Left cardiac atrium (tissue), 4 donors: ENCODE data around the gene HEBP1. TPM values are rescaled to one million over a fixed set of nuclear protein-coding genes. Genes with fewer than 3 reads are reported as not detected.

Experiments
- ATAC-seq, 2 donors: fragments of 200-7000 bp; cut with Tn5 transposase; one replicate each; pipeline ENCODE4 v1.9.1; 2020; ENCODE audit warnings: mild to moderate bottlenecking in 2 of 2, moderate library complexity in 2 of 2
- DNase-seq: peaks from one replicate; pipeline ENCODE4 v3.0.0-alpha.2; 2020
- intact Hi-C, 2 donors: fragments of 100-400 bp; cut with DNase I; formaldehyde crosslinking; loops; one replicate each; pipeline versions ENCODE4 v1.14.1 to v1.15.1; 2022 to 2023
- total RNA-seq, 2 donors: library from RNA; stranded (reverse); fragmentation: NEBNext Ultra II Directional; extraction: Animal tissue kit (Norgen Biotek cat#: 25700); gene quantifications; one replicate each; pipeline ENCODE4 v1.2.1, GENCODE V29; 2021
- donor health status: DM: no; HTN: yes; CAD: no.
- donor health status: DM: no; HTN: yes; CAD: no; lungs with severe emphysema.
- donor health status: DM: yes; HTN: yes; CAD: no.
- donor health status: Dilated cardiomyopathy.

Gene HEBP1
- total RNA-seq, 2 donors from 2014 or later, result 57.5 to 65.1 TPM

DNA sequence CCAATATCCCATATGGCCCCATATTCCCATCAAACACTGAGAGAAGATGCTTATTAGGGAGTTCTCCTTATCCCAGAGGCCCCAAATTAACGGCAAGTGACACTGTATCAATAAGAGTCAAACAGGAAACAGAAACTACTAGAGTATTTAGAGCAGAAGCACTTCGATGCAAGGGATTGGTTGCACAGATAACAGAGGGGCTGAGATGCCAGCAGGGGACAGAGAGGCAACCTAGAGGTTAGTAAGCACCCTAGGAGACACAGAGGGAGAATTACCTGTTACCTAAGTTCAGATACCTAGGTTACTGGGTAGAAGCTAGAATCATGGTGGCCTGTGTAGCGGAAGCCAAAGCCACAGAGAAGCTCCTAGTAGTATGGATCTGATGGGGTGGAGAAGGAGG is 2.9 kb downstream of the HEBP1 start:
- ATAC-seq (no peak), DNase-seq (no peak)
- intact Hi-C loops, result no loop called here

DNA sequence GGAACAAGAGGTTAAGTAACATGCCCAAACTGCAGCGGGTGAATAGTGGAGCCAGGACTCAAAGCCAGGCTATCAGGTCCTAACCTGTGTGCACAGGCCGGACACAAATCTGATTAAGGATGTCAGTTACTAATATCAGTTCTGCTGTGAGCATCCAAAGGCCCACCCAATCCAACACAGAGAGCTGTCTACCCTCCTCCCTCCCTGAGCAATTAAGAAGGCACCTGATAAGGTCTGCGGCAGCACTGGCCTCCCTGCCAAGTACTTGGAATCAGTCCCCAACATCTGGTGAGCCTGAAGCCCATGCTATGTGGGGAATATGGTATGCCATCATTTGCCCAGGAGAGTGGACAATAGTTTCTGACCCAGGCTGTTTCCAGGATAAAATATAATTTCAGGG is 3.9 kb downstream of the HEBP1 start:
- intact Hi-C loops, result no loop called here
- DNase-seq (no peak), ATAC-seq (no peak)

DNA sequence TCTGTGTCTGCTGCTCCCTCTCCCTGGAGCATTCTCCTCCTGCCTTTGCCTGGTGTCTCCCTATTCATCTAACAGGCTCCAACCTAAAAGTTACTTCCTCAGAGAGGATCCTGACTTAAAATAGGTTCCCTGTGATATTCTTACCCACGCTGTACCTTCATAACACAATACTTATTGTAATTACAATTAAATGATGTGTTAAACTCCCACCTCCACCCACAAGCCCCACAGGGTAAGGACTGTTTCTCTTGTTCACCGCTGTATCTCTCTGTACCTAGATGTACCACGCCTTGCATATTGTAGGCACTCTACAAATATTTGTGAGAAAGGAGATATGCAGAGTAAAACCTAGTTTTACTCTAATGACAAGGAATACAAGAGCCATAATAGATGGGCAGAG is 5.0 kb downstream of the HEBP1 start:
- DNase-seq (no peak), ATAC-seq (no peak)
- intact Hi-C loops, result no loop called here

DNA sequence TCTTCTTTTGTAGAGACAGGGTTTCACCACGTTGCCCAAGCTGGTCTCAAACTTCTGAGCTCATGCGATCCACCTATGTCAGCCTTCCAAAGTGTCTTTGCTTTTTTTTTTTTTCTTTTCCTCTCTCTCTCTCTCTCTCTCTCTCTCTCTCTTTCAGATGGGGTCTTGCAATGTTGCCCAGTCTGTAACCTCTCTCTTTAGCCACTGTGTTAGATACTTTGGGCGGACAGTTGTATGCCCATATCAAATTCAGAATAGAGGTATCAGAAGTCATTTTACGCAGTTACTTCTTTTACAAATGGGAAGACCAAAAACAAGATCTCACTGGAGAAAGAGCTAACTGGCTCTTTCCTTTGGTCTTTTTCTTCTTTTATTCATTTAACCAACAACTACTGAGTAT is 6.7 kb downstream of the HEBP1 start:
- ATAC-seq (no peak), DNase-seq (no peak)
- intact Hi-C loops, result no loop called here

DNA sequence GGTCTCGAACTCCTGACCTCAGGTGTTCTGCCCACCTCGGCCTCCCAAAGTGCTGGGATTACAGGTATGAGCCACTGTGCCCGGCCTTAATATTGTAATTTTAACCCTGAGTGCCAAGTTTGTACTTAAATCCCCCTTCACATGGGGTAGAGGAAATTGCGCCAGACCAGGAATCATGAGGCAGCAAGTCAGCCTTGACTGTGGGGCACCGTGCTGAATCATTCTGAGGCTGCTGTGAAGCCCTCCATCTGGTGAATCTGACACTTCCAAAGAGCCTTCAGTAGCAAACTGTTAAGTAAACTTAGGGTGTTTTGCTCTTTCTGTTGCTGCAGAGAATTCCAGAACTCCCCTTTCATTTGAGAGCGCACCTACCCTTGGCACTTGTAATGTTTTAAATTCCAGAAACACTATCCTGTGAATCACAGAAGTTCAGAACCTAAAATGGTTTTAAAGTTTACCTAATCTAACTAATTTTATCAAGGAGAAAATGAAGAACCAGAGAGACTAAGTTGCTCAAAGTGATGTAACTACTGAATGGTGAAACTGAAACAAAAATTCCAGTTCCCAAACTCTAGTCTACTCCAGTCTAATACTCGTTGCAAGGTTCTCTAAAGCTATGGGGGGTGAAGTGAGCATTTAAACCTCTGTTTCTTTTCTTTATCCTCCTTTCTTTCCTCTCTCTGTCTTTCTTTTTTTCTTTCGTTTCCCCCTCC is 7.5 kb downstream of the HEBP1 start:
- peak; percentile 72 to 83 for ATAC-seq
- DNase-seq, result peak; percentile 48
- intact Hi-C loops, result no loop called here

DNA sequence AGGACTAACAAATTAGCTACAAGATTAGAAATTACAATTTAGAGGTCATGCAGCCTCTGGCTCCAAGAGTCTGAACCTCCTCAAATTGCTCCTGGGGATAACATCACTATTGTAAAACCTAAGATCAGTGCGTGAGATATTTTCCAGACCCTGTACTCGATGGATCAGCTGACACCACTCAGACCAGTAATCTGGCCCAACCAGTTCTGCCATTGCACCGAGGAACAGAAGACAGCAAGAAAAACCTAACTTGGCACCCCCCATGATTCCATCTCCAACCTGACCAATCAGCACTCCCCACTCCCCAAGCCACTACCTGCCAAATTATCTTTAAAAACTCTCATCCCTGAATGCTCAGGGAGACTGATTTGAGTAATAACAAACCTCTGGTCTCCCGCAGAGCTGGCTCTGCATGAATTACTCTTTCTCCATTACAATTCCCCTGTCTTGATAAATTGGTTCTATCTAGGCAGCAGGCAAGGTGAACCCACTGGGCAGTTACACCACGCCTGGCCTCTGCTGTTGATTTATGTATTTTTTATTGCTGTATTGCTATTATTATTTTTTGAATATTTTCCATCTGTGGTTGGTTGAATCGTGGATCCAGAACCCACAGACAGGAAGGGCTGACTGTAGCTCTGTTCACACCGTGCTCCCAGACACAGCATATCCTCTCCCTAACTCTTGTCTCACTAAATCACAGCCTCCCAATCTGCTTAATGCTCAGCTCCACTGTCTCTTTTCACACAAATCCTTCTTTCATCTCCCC is 9.2 kb downstream of the HEBP1 start:
- no peak for DNase-seq
- ATAC-seq, result no peak
- intact Hi-C loops, result no loop called here

DNA sequence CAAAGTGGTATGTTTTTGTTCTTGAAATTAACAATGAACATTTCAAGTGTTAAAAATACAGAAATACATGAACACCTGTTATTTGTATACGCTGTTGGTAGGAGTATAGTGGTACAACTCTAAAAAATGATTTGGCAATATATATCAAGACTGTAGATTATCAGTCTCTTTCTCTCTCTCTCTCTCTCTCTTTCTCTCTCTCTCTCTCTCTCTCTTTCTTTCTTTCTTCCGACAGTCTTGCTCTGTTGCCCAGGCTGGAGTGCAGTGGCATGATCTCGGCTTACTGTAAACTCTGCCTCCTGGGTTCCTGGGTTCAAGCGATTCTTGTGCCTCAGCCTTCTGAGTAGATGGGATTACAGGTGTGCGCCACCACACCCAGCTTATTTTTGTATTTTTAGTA is 12.6 kb downstream of the HEBP1 start:
- intact Hi-C loops, result no loop called here
- ATAC-seq, result no peak
- no peak for DNase-seq

DNA sequence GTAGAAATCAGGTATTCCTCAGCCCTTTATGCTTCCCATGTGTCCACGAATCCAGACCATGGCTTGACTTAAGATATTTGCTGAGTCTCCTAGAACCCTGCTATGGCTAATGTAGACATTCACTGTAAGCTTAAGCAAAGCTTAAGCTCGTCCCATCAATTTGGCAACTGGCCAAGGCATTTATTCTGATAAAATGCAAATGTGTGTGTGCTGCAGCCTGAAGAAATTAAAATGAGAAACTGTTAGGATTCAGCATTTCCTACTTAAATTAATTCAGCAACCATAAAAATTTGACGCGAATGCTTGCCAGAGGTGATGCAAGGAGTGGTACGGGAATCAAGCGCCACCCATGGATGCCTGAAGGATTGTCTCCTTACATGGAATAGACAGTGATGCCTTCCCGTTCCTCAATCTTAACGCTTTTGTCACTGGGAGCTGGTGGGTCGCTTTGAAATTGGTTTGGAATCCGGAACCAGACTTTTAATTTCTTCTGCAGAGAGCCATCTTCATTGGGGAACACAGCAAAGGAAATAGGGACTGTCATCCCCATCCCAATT is 13.2 kb downstream of the HEBP1 start:
- intact Hi-C loops, result no loop called here
- no peak for DNase-seq
- ATAC-seq, result no peak

DNA sequence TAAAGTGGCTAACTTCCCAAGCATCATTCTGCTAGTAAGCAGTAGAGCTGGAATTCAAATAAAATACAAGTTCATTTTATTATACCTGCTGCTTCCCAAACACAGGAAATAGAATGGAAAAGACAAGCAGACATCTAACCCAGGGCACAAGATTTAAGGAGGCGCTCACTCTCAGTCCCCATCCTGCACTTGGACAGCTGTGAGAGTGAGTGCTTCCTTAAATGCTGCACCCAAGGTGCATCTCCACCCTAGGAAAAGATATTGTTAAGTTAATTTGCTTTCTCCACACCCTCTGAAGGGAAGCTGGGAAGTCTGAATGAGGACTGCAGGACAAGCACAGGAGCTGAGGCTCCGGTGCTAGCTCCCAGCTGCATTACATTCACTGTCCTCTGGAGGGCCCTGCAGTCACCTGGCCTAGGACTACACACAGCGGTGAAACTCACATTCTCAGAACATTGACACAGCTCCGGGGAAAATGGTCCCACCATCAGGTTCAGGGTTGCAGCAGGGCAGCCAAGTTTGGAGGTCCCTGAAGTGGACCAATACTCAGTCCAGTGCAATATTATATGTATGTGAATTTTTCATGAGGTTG is 14.2 kb downstream of the HEBP1 start:
- DNase-seq (no peak), ATAC-seq (peak in 1 of 2 donors; percentile 50)
- intact Hi-C loops, result no loop called here

DNA sequence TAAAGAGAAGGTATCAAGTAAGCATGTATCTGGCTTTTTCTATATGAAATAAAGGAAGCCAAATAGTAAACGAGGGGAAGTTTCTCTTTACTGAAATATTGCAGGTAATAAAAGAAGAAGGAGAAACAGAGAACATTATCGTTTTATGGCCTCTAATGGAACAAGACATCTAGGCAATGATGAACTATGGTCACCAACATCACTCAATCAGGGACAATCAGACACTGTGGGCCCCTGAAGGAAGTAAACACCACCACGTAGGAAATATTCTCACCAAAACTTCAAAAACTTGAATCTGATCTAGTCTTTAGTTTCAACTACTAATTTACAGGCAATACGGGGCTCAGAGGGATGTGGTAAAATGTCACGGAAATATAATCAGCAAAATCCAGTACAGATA is 15.9 kb downstream of the HEBP1 start:
- intact Hi-C loops, result loop anchor here in 1 of 2 donors (5.0 kb wide), 2 partner anchors 67 to 147 kb away; no protein-coding TSS in a partner anchor
- no peak for ATAC-seq
- DNase-seq, result no peak

DNA sequence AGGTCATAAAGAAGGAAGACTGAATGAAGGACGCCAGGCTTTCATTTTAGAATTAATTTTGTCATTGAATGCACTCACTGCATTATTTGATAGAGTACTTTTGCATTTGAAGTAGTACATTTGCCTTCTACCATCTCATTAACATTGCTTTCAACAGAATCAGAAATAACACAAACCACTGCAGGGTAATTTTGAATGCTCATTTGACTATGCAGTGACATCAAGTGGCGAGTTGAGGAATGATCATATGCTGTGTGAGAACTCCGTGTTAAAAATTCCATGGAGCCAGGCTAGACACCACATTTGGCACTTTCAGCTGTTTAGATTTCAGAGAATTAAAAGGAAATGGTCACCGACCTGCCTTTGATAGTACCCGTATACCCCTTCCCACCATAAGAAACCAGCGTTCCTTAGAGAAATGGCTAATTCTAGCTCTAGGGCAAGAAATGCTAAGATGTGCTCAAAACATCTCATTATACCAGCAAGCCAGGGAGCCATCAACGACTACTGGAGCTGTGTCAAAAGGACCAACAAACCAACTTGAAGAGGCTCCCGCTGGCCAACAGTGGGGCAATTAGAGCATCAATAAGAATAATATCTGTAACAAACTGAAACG is 16.5 kb downstream of the HEBP1 start:
- intact Hi-C loops, result loop anchor here in 1 of 2 donors (5.0 kb wide), 2 partner anchors 66 to 146 kb away; no protein-coding TSS in a partner anchor
- DNase-seq, result no peak
- ATAC-seq, result peak; percentile 41 to 70

DNA sequence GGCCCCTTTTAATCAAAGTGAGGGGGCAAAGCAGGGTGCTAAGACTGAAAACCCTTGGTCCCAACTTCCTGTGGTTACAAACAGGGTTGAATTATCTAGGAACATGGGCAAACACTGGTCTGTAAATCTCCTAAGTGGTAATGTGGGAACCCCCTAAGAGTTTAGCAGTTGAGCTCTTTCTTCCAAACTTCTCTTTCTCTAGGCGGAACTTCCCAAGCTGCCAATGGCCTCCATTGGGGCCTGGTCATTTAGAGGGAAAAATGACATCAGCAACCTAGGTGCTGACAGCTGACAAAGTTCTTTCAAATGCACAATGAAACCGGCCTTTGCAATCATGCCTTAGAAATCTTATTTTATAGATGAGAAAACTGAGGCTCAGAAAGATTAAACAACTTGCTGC is 17.7 kb downstream of the HEBP1 start:
- intact Hi-C loops, result loop anchor here in 1 of 2 donors (5.0 kb wide), 2 partner anchors 65 to 145 kb away; no protein-coding TSS in a partner anchor
- DNase-seq, result no peak
- no peak for ATAC-seq

DNA sequence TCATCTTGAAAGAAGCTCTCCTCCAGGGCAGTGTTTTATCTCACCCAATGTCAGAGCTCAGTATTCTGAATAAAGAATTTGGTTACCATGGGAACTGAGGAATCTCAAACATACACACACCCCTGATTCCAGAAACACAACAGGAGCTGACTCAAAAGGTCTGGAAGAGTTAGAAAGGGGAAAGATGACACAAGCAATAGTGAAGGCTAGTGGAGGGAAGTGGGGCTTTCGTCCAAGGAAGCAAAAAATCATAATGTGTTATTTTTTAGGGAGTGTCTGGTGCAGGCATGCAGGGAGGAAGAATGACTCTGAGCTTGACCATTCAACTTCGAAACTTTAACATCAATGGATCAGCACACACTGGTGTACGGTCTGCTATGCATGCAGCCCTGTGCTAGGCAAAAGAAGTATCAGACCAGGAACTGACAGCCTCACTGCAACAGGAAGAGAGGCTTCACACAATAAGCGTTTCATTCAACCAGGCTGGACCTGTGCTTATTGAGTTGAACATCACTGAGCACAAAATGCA is 20.3 kb downstream of the HEBP1 start:
- peak; percentile 43 for DNase-seq
- peak; percentile 49 to 88 for ATAC-seq
- intact Hi-C loops, result loop anchor here (5.0 kb wide), 2 partner anchors 62 to 142 kb away; no protein-coding TSS in a partner anchor

DNA sequence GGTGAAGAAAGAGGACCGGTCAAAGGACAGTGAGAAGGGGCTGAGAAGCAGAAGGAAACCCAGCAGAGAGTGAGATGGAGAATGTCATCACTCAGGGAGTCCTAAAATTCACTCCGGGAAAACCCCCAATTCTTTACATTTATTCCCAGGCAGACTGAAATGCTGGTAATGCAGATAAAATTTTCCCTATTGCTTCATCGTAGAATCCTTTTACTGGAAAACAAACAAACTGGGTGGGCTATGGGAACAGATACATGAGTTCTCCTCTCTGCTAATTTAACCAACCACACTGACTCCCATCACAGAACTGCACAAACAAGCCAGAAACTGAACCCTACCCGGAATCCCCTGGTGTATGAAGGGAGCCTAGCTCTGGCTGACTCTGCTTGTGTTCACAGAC is 20.9 kb downstream of the HEBP1 start:
- peak in 1 of 2 donors; percentile 16 for ATAC-seq
- intact Hi-C loops, result loop anchor here in 1 of 2 donors (5.0 kb wide), 1 partner anchor 62 kb away; no protein-coding TSS in a partner anchor

DNA sequence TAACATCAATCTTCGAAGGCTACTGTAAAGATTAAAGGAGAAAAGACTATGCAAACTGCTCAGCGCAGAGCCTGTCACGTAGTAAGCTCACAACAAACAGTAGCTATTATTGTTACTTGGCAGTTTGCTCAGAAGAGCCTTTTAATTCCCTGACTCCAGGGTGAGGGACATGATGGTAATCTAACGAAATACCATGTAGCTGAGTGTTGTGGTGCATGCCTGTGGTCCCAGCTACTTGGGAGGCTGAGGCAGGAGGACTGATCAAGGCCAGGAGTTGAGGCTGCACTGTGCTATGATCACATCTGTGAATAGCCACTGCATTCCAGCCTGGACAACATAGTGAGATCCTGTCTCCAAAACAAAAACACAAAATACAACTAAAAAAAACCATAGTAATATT is 22.8 kb downstream of the HEBP1 start:
- no peak for DNase-seq
- intact Hi-C loops, result loop anchor here in 1 of 2 donors (5.0 kb wide), 1 partner anchor 60 kb away; no protein-coding TSS in a partner anchor
- ATAC-seq, result no peak

More for the DNA sequence above, 20.9 kb downstream of the HEBP1 start:
- no peak for DNase-seq

DNA sequence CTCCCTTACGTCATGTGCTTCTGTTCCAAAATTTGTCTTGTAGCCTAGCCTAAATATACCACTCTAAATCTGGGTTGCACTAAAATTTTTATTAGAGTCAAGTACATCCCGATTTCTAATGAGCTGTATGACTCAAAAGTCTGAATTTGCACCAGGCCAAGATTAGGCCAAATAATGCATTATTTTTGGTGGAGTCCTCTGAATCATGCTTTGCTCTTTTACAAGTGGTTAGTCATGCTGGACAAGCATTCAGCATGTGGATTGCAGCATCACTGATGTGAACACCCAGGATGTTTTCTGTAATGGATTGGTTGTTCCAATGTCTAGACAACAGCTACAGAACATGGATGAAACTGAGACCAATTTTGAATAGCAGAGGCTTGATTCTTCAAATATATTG is 23.7 kb downstream of the HEBP1 start:
- DNase-seq (no peak), ATAC-seq (peak; percentile 44 to 80)
- intact Hi-C loops, result loop anchor here in 1 of 2 donors (5.0 kb wide), 1 partner anchor 59 kb away; no protein-coding TSS in a partner anchor

DNA sequence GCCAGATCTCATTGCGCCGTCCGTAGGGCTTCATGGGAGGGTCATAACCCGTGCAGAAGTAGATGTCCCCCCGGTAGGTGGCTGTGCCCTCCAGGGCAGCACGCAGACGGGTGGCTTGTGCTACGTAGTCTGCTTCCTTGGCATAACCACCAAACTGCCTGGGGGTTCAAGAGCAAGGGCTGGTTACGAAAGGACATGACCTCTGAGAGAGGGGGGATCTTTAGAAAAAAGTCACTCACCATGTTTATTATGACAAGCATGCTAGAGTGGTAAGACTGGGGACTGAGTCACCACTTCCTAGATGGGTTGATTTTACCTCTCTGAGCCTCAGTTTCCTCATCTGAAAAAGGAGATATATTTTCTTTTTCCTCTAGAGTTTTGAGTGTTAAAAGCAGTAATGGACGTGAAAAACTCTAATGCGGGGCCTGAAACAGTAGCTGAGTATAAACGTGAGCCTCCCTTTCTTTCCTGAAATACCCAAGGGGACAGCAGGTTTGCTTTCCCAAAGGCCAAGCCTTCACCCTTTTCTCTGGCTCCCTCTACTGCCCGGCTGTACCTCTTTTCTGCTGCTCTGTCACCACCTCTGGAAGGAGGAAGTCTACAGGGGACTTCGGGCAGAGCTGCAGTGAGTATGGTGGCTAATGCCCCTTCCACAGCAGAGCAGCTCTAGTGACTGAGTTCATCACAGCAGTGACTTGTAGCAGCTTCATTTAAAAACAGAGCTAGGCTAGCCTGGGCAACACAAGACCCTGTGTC is 24.6 kb downstream of the HEBP1 start:
- intact Hi-C loops, result loop anchor here in 1 of 2 donors (5.0 kb wide), 1 partner anchor 58 kb away; no protein-coding TSS in a partner anchor
- DNase-seq (no peak), ATAC-seq (peak in 1 of 2 donors; percentile 25)

DNA sequence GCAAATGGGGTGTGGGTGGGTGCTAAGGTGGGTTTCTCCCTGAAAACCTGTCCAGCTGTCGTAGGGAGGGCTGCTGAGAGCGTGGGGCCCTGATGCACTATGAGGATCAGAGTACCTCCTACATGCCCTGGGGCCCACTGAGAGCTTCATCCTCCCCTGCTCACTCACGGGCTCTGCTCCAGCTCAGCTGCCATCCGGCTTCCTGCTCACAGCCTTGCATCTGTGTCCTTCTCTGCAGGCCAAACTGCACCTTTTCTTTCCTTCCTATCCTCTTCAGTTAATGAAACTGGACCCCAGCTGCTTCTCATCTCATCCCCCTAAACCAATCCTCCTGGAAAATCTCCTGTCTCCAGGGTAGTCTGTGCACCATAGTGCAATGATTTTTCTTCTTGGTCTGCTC is 25.9 kb downstream of the HEBP1 start:
- intact Hi-C loops, result no loop called here
- ATAC-seq (no peak), DNase-seq (no peak)
